ENCODE results near the gene C10orf67.

C10orf67 gene

DNA sequence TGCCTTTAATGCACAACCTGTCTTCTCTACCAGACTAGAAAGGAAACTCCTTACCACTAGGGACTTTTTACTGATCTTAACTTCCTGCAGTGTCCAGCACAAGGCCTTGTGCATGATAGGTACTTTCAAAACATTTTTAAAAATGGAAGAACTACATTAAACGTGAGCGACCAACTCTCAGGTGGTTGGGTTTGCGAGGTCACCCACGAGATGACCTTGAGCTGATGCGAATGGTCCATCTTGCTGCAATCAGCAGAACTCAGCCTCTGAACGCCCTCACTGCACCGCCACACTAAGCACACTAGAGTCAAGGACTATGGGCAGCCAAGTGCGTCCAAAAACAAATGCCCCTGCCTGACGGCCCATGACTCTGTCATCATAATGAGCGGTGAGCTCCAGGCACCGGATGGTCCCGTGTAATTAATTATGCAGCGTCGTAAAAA lies 187.3 kb downstream of the C10orf67 start:
- DNase-seq: no peak

DNA sequence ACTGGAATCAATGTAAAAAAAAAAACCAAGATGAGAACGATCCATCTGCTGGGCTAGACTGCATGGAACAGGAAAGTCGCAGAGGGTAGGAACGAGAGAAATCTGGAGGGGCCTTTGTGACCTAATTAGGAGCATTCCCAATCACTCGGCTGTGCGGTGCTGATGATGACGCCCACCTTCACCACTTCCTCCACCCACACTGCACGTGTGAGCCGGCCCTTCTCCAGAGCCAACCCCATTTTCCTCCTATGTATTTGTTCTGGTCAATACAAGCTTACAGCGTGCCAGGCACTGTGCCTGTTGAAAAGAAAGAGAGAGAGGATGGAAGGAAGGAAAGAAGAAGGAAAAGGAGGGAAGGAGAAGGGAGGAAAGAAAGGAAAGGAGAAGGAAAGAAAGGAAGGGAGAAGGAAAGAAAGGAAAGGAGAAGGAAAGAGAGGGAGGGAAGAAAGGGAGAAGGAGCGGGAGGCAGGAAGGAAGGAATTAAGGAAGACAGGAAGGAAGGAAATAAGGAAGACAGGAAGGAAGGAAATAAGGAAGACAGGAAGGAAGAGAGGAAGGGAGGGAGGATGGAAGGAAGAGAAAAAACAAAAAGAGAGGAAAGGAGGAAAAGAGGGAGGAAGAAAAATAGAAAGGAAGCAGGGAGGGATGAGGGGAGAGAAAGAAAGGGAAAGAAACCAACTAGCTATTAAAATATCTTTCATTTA lies 188.0 kb downstream of the C10orf67 start:
- no peak for DNase-seq

DNA sequence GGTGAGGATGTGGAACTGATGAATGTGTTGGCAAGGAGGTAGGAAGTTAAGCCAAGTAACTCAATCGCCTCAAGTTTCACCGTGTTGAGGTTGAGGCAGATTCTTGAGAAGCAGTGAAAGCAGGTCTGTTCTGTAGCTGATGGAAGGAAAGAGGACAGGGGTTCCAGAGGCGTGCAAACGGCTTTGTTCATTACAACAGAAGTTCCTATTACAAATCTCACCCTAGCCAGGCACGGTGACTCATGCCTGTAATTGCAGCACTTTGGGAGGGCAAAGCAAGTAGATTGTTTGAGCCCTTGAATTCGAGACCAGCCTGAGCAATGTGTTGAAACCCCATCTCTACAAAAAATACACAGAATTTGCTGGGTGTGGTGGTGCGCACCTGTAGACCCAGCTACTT lies 189.4 kb downstream of the C10orf67 start:
- DNase-seq: no peak

Data from 8988T (cell line).